K562 (cell line): ENCODE measurements around the gene ZNF584. TPM values are rescaled to one million over a fixed set of nuclear protein-coding genes. Genes with fewer than 3 reads are reported as not detected.

Experiments used
- ADNP ChIP-seq: fragments of 200-800 bp; sonication (Bioruptor generic); IDR thresholded peaks from 2 replicates; pipeline ENCODE4 v1.6.1; 2016; ENCODE audit warnings: missing genetic modification characterization, missing compliant biosample characterization
- C11orf30 ChIP-seq: fragments of 450-650 bp; IDR thresholded peaks from 2 replicates; pipeline ENCODE4 v1.6.1; 2016; ENCODE audit warnings: low read depth, mild to moderate bottlenecking
- KAT8 ChIP-seq: fragments of 450-650 bp; IDR thresholded peaks from 2 replicates; pipeline ENCODE4 v1.6.1; 2016; ENCODE audit warnings: low read depth, mild to moderate bottlenecking
- NRF1 ChIP-seq, 2 experiments: fragments of 450-650 bp; IDR thresholded peaks in 1 of 2; conservative IDR thresholded peaks in 1 of 2; 2 replicates each; pipeline ENCODE4 v1.6.1; 2014; ENCODE audit warnings: mild to moderate bottlenecking in 2 of 2
- SFPQ ChIP-seq: fragments of 200-400 bp; formaldehyde crosslinking; IDR thresholded peaks from 2 replicates; pipeline ENCODE4 v1.6.1; 2017; ENCODE audit warnings: mild to moderate bottlenecking, low read depth, low read length, moderate library complexity
- TFAM ChIP-seq: fragments of 250-450 bp; sonication (Bioruptor Pico); conservative IDR thresholded peaks from 2 replicates; pipeline ENCODE4 v1.5.0; 2021; ENCODE audit warnings: mild to moderate bottlenecking, moderate library complexity
- TFAP4 ChIP-seq: sonication (generic); formaldehyde crosslinking; IDR thresholded peaks from 2 replicates; pipeline ENCODE4 v1.8.0; 2022; ENCODE audit warnings: missing genetic modification reagents, mild to moderate bottlenecking, moderate library complexity, borderline replicate concordance
- polyA plus RNA-seq, 8 experiments: library from polyadenylated mRNA; depleted of rRNA in 4 of 8; stranded (reverse) in 5 of 8; unstranded in 3 of 8; fragments of >200 nt; fragmentation: Nextera tagmentation in 2 of 8; fragmentation: Illumina TruSeq in 1 of 8; extraction: Ambion mirVana in 2 of 8; extraction: Trizol in 1 of 8; gene quantifications; 2 replicates each; pipeline versions ENCODE4 v1.2.1 to v1.2.3, GENCODE V29; 2011 to 2014; ENCODE audit warnings: inconsistent platforms in 1 of 8, missing spikeins in 1 of 8
- total RNA-seq, 7 experiments: library from RNA; depleted of rRNA in 6 of 7; stranded (reverse); fragments of >200 nt in 6 of 7; fragmentation: Illumina TruSeq in 2 of 7; extraction: Trizol in 2 of 7; gene quantifications; 2 replicates each; pipeline versions ENCODE4 v1.2.1 to v1.2.3, GENCODE V29; 2011 to 2021; ENCODE audit warnings: low replicate concordance in 1 of 7

ZNF584 gene
- total and polyA plus RNA-seq, 9 of the 15 experiments (the other 6 are each of a cell fraction or from before 2014, with no cell fraction given): 5.8 to 43.4 (median 24.6) TPM

- TF ChIP-seq KAT8 (no peak), TFAP4 (CRISPR knock-in tag) (no peak), ADNP (tag) (no peak), TFAM (CRISPR knock-in tag) (no peak), NRF1 (conservative IDR thresholded peaks at IDR 0.05 in 1 of 2, IDR thresholded peaks at IDR 0.05 in 1 of 2) (no peak), SFPQ (no peak), C11orf30 (no peak)
These were observed 29.2 kb upstream of the ZNF584 start (continued) for GRCh38 chr19:58379246-58379645.
